Measurements from ENCODE around the gene CNR2. TPM values are rescaled to one million over a fixed set of nuclear protein-coding genes. Genes with fewer than 3 reads are reported as not detected.

Gene CNR2
- total and polyA plus RNA-seq, 12 donors: 0.06 to 0.09 (median 0.08) TPM; not detected in 9

- intact Hi-C loops (cut with DNase I): loop anchor here in 1 of 2 donors (10.0 kb wide), 2 partner anchors 102 to 142 kb away; partner anchors contain the start of gene PITHD1
- Histone ChIP-seq H3K4me1 (replicated peaks in 1 of 2) (peaks cover 0 to 7% of the 10 kb centered on the region in 2 donors), H3K9me3 (replicated peaks in 1 of 3) (no peaks in the 10 kb centered on the region), H3K4me3 (no peak overlapping the region), H3K36me3 (replicated peaks in 1 of 2) (no peaks in the 10 kb centered on the region), H3K27me3 (no peaks in the 10 kb centered on the region), H3K27ac (no peak overlapping the region)
- no peak for TF ChIP-seq POLR2A (IDR thresholded peaks at IDR 0.05)
- TF ChIP-seq CTCF (IDR thresholded peaks at IDR 0.05): peak; percentile 33 to 66 (median 58)
- DNase-seq: peak; percentile 51 to 79 (median 69)
- WGBS, 4 donors: 44 to 50% (median 47%) methylated on average over 10 to 12 of the region's 12 CpGs
Measured at GRCh38 chr1:23916209-23917131, 3.3 kb upstream of the CNR2 start.

- no peaks in the 10 kb centered on the region for H3K36me3 ChIP-seq (replicated peaks in 1 of 2)
- DNase-seq: no peak
- peaks cover 0 to 7% of the 10 kb centered on the region in 2 donors for H3K4me1 ChIP-seq (replicated peaks in 1 of 2)
- no peaks in the 10 kb centered on the region for H3K9me3 ChIP-seq (replicated peaks in 1 of 3)
- WGBS, 4 donors: 85 to 96% (median 91%) methylated on average over 5 of the region's 5 CpGs
- no peak overlapping the region for H3K27ac ChIP-seq
- H3K4me3 ChIP-seq: no peak overlapping the region
- intact Hi-C loops (cut with DNase I): loop anchor here in 1 of 2 donors (10.0 kb wide), 2 partner anchors 101 to 141 kb away; partner anchors contain the start of gene PITHD1
- TF ChIP-seq POLR2A (IDR thresholded peaks at IDR 0.05) (no peak), CTCF (IDR thresholded peaks at IDR 0.05) (no peak)
- H3K27me3 ChIP-seq: no peaks in the 10 kb centered on the region
Measured at GRCh38 chr1:23915466-23915865, 2.3 kb upstream of the CNR2 start.

GRCh38 chr1:23914921-23915320 is 1.8 kb upstream of the CNR2 start:
- Histone ChIP-seq H3K27me3 (no peaks in the 10 kb centered on the region), H3K4me1 (replicated peaks in 1 of 2) (peaks cover 0 to 3% of the 10 kb centered on the region in 2 donors), H3K27ac (no peak overlapping the region), H3K4me3 (no peak overlapping the region), H3K36me3 (replicated peaks in 1 of 2) (no peaks in the 10 kb centered on the region), H3K9me3 (replicated peaks in 1 of 3) (no peaks in the 10 kb centered on the region)
- 85 to 88% (median 86%) methylated on average over 4 of the region's 4 CpGs for WGBS, 4 donors
- TF ChIP-seq POLR2A (IDR thresholded peaks at IDR 0.05): no peak
- no peak for TF ChIP-seq CTCF (IDR thresholded peaks at IDR 0.05)
- no peak for DNase-seq
- intact Hi-C loops (cut with DNase I): loop anchor here in 1 of 2 donors (10.0 kb wide), 2 partner anchors 100 to 140 kb away; partner anchors contain the start of gene PITHD1

- TF ChIP-seq POLR2A (IDR thresholded peaks at IDR 0.05) (no peak), CTCF (IDR thresholded peaks at IDR 0.05) (no peak)
- intact Hi-C loops (cut with DNase I): loop anchor here in 1 of 2 donors (10.0 kb wide), 2 partner anchors 97 to 137 kb away; partner anchors contain the start of gene PITHD1
- Histone ChIP-seq H3K9me3 (replicated peaks in 1 of 3) (no peaks in the 10 kb centered on the region), H3K27me3 (no peaks in the 10 kb centered on the region), H3K36me3 (replicated peaks in 1 of 2) (no peaks in the 10 kb centered on the region), H3K4me1 (replicated peaks in 1 of 2) (no peaks in the 10 kb centered on the region), H3K4me3 (no peak overlapping the region), H3K27ac (no peak overlapping the region)
- 79 to 89% (median 84%) methylated on average over 8 of the region's 8 CpGs for WGBS, 4 donors
- no peak for DNase-seq
Measured at GRCh38 chr1:23911921-23912320, 1.2 kb downstream of the CNR2 start.
